GM21367 (cell line): ENCODE results near the gene VPS36.
"Not testable (repeated sequence)": the region's sequence is repeated elsewhere in the genome, so short reads cannot be mapped to it uniquely, and the experiment has no call there.

Experiments
- ATAC-seq: cut with Tn5 transposase; IDR thresholded peaks from one replicate; pipeline ENCODE4 v1.9.1; 2021; ENCODE audit not compliant: unreplicated experiment

The VPS36 gene

GRCh38 chr13:52383366-52383765 is 67.1 kb downstream of the VPS36 start:
- no peak for ATAC-seq

DNA sequence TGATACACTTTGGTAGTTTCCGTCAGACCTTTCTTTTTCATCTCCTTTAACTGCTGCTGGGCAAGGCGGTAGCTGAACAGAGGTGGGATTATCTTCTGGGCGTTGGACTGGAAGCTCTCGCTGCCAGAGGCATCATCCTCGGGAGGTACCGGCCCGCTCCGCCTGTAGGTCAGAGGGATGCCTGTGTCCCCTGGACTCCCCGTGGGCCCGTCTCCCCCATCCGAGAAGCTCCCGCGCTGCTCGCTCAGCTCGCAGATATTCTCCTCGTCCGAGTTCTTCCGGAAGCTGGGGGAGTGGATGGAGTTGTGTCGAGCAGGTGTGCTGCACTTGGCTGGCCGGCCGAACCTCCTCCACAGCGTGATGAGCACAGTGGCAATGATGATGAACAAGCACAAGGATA is 72.1 kb downstream of the VPS36 start:
- ATAC-seq = no peak

DNA sequence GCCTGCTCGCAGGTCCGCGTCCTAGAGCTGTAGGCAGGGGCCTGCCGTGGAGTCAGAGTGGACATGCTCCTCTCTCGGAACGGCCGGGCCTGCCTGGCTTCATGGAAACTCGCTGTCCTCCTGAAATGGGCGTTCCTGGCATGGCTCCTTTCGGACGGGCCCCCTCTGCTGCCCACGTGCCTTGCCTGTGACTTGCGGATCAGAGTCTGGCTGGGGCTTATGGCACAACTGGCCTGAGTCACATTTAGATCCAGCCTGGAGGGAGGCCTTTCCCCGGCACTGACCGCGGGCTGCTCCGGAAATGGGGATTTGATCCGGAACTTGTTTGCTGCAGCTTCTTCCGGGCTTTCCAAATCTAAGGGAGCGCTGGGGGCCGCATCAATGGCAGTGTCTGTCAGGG is 72.5 kb downstream of the VPS36 start:
- no peak for ATAC-seq

- no peak for ATAC-seq
These were observed 75.5 kb downstream of the VPS36 start for GRCh38 chr13:52374873-52375411.

DNA sequence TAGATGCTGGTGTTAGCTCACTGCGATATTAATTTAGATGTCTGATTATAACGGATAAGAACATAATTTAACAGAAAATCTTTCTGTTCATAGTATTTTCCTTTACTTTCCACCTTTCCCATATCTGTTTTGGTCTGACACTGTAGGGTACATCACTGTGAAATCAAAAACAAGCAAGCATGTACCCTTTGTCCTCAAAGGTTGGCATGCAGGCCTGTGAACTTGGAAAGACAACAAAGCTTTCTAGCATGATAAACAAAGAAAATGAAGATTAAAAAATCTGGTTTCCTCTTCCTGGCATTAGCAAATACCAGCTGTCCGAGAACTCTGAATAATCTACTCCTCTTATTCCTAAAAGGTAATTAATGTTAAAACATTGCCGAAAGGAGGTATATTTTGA is 76.0 kb downstream of the VPS36 start:
- ATAC-seq = no peak

- not testable (repeated sequence) for ATAC-seq
These were observed 77.2 kb downstream of the VPS36 start for GRCh38 chr13:52373277-52373676.

DNA sequence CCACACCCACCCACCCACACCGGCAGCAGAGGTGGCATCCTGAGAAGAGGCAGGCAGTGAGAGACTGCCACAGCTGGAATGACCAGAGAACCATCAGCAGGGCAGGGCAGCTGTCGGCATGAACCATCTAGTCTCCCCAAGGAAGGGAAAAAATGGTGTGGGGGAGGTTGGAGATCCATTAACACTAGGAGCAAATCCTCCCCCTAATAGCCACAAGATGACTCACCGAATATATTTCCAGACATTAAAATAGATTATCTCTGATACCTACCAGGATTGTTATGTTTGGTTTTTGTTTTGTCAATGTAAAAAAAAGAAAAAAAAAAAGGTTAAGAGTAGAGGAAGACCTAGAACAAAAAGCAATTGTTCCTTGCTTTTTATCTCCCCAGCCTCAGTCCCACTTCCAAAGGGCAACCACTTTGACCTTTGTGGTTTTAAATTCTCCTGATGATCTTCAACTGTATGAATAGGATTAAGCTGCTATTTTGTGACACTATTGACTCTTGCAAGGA is 78.6 kb downstream of the VPS36 start:
- ATAC-seq = no peak

- no peak for ATAC-seq
These were observed 84.1 kb downstream of the VPS36 start for GRCh38 chr13:52366291-52366690.
